ENCODE data around the gene MMD2. TPM values are rescaled to one million over a fixed set of nuclear protein-coding genes. Genes with fewer than 3 reads are reported as not detected.

The MMD2 gene
- total RNA-seq, 1 experiment from 2014 or later: not detected

DNA sequence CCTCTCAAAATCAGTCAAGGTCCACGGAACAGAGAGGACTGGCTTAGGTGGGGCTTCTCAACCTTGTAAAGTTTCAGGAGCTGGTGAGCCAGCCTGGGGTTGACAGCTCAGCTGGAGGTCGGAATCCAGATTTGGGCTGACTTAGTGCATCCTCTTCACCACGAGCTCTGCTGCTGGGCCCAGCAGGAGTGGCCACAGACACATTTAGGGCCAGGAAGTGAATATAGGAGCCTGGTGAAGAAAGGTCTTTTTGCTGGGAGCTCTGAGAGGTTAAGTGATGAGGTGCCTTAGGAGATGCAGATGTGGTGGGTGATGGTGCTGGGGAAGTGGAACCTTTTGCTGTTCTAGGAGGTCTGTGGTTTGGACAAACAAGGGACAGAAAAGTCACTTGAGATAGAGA, 39.3 kb upstream of the MMD2 start (continued):
- TF ChIP-seq, protein P1, sequence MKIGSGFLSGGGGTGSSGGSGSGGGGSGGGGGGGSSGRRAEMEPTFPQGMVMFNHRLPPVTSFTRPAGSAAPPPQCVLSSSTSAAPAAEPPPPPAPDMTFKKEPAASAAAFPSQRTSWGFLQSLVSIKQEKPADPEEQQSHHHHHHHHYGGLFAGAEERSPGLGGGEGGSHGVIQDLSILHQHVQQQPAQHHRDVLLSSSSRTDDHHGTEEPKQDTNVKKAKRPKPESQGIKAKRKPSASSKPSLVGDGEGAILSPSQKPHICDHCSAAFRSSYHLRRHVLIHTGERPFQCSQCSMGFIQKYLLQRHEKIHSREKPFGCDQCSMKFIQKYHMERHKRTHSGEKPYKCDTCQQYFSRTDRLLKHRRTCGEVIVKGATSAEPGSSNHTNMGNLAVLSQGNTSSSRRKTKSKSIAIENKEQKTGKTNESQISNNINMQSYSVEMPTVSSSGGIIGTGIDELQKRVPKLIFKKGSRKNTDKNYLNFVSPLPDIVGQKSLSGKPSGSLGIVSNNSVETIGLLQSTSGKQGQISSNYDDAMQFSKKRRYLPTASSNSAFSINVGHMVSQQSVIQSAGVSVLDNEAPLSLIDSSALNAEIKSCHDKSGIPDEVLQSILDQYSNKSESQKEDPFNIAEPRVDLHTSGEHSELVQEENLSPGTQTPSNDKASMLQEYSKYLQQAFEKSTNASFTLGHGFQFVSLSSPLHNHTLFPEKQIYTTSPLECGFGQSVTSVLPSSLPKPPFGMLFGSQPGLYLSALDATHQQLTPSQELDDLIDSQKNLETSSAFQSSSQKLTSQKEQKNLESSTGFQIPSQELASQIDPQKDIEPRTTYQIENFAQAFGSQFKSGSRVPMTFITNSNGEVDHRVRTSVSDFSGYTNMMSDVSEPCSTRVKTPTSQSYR (CRISPR knock-in tag; IDR thresholded peaks at IDR 0.05): no peak
- TF ChIP-seq, protein P2, sequence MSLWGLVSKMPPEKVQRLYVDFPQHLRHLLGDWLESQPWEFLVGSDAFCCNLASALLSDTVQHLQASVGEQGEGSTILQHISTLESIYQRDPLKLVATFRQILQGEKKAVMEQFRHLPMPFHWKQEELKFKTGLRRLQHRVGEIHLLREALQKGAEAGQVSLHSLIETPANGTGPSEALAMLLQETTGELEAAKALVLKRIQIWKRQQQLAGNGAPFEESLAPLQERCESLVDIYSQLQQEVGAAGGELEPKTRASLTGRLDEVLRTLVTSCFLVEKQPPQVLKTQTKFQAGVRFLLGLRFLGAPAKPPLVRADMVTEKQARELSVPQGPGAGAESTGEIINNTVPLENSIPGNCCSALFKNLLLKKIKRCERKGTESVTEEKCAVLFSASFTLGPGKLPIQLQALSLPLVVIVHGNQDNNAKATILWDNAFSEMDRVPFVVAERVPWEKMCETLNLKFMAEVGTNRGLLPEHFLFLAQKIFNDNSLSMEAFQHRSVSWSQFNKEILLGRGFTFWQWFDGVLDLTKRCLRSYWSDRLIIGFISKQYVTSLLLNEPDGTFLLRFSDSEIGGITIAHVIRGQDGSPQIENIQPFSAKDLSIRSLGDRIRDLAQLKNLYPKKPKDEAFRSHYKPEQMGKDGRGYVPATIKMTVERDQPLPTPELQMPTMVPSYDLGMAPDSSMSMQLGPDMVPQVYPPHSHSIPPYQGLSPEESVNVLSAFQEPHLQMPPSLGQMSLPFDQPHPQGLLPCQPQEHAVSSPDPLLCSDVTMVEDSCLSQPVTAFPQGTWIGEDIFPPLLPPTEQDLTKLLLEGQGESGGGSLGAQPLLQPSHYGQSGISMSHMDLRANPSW (CRISPR knock-in tag; conservative IDR thresholded peaks at IDR 0.05; ENCODE audit: low read depth): no peak
- TF ChIP-seq EMX1 (CRISPR knock-in tag; IDR thresholded peaks at IDR 0.05) (no peak), ZNF138 (CRISPR knock-in tag; conservative IDR thresholded peaks at IDR 0.05) (no peak), ZNF423 (CRISPR knock-in tag; IDR thresholded peaks at IDR 0.05) (no peak), ATF2 (CRISPR knock-in tag; IDR thresholded peaks at IDR 0.05; ENCODE audit: borderline replicate concordance, low read depth) (no peak), ZNF121 (CRISPR knock-in tag; IDR thresholded peaks at IDR 0.05) (no peak), ZNF512 (CRISPR knock-in tag; IDR thresholded peaks at IDR 0.05; ENCODE audit: borderline replicate concordance) (no peak), IRF2 (CRISPR knock-in tag; IDR thresholded peaks at IDR 0.05; ENCODE audit: borderline replicate concordance, low read depth) (no peak)
- TF ChIP-seq, protein P3, sequence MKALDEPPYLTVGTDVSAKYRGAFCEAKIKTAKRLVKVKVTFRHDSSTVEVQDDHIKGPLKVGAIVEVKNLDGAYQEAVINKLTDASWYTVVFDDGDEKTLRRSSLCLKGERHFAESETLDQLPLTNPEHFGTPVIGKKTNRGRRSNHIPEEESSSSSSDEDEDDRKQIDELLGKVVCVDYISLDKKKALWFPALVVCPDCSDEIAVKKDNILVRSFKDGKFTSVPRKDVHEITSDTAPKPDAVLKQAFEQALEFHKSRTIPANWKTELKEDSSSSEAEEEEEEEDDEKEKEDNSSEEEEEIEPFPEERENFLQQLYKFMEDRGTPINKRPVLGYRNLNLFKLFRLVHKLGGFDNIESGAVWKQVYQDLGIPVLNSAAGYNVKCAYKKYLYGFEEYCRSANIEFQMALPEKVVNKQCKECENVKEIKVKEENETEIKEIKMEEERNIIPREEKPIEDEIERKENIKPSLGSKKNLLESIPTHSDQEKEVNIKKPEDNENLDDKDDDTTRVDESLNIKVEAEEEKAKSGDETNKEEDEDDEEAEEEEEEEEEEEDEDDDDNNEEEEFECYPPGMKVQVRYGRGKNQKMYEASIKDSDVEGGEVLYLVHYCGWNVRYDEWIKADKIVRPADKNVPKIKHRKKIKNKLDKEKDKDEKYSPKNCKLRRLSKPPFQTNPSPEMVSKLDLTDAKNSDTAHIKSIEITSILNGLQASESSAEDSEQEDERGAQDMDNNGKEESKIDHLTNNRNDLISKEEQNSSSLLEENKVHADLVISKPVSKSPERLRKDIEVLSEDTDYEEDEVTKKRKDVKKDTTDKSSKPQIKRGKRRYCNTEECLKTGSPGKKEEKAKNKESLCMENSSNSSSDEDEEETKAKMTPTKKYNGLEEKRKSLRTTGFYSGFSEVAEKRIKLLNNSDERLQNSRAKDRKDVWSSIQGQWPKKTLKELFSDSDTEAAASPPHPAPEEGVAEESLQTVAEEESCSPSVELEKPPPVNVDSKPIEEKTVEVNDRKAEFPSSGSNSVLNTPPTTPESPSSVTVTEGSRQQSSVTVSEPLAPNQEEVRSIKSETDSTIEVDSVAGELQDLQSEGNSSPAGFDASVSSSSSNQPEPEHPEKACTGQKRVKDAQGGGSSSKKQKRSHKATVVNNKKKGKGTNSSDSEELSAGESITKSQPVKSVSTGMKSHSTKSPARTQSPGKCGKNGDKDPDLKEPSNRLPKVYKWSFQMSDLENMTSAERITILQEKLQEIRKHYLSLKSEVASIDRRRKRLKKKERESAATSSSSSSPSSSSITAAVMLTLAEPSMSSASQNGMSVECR (CRISPR knock-in tag; IDR thresholded peaks at IDR 0.05; ENCODE audit: borderline replicate concordance): no peak

DNA sequence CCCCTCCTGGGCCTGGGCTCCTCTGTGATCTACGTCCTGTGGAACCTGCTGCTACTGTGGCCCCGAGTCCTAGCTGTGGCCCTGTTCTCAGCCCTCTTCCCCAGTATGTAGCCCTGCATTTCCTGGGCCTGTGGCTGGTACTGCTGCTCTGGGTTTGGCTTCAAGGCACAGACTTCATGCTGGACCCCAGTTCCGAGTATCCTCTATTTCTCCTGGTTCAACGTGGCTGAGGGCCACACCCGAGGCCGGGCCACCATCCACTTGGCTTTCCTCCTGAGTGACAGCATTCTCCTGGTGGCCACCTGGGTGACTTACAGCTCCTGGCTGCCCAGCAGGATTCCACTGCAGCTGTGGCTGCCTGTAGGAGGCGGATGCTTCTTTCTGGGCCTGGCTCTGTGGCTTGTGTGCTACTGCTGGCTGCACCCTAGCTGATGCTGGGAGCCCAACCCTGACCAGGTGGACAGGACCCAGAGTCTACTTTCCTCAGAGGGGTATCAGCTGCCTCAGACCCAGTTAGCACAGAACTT, 37.8 kb upstream of the MMD2 start:
- DNase-seq (ENCODE audit: low spot score) (no peak), ATAC-seq (no peak; the same call in 1 of the 2 replicates)
- CTCF ChIA-PET: interaction anchor here (2.2 kb wide), 1 partner anchor 23 kb away, joined by 5 read pairs; no protein-coding TSS in a partner anchor
- H3K27ac Mint-ChIP-seq: no peak overlapping the region
- POLR2A ChIA-PET: no interaction called here
- no peaks in the 10 kb centered on the region for H3K4me1 Mint-ChIP-seq
- no peak overlapping the region for H3K4me3 Mint-ChIP-seq
- no peaks in the 10 kb centered on the region for H3K9me3 Mint-ChIP-seq
- peaks cover 23% of the 10 kb centered on the region for H3K36me3 Mint-ChIP-seq
- H3K27me3 Mint-ChIP-seq (ENCODE audit: low read depth): no peaks in the 10 kb centered on the region
- TF ChIP-seq CBFB (CRISPR knock-in tag; IDR thresholded peaks at IDR 0.05; ENCODE audit: low read depth) (no peak), TEAD4 (CRISPR knock-in tag; IDR thresholded peaks at IDR 0.05) (no peak), USF1 (CRISPR knock-in tag; IDR thresholded peaks at IDR 0.05) (no peak), KAT7 (CRISPR knock-in tag; IDR thresholded peaks at IDR 0.05; ENCODE audit: borderline replicate concordance) (no peak), ELF4 (CRISPR knock-in tag; IDR thresholded peaks at IDR 0.05; ENCODE audit: low read depth) (no peak), ZNF121 (CRISPR knock-in tag; IDR thresholded peaks at IDR 0.05) (no peak)
- TF ChIP-seq, protein P4, sequence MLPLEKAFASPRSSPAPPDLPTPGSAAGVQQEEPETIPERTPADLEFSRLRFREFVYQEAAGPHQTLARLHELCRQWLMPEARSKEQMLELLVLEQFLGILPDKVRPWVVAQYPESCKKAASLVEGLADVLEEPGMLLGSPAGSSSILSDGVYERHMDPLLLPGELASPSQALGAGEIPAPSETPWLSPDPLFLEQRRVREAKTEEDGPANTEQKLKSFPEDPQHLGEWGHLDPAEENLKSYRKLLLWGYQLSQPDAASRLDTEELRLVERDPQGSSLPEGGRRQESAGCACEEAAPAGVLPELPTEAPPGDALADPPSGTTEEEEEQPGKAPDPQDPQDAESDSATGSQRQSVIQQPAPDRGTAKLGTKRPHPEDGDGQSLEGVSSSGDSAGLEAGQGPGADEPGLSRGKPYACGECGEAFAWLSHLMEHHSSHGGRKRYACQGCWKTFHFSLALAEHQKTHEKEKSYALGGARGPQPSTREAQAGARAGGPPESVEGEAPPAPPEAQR (CRISPR knock-in tag; IDR thresholded peaks at IDR 0.05): no peak

Measured in WTC11 (cell line).